Fibroblast of lung (primary cell): ENCODE results near the gene GABRD.

Source experiments
- CTCF ChIP-seq, 2 donors: IDR thresholded peaks in 1 of 2; conservative IDR thresholded peaks in 1 of 2; 1 replicate in 1 of 2; 2 replicates in 1 of 2; pipeline ENCODE4 v1.5.1; 2011 to 2012; ENCODE audit warnings: low read length in 2 of 2, control low read depth in 1 of 2, inconsistent platforms in 1 of 2, low read depth in 1 of 2, mild to moderate bottlenecking in 1 of 2
- EZH2 ChIP-seq: IDR thresholded peaks from 2 replicates; pipeline ENCODE4 v1.5.1; 2012; ENCODE audit warnings: low read length, control low read depth, mild to moderate bottlenecking; ENCODE audit errors: missing control alignments

GRCh38 chr1:1974834-1975233, 44.3 kb upstream of the GABRD start:
- TF ChIP-seq CTCF (conservative IDR thresholded peaks at IDR 0.05 in 1 of 2, IDR thresholded peaks at IDR 0.05 in 1 of 2; ENCODE audit: low read depth in 1 of 2, low read length in 2 of 2) (no peak), EZH2 (no peak)
